Panc1 (cell line): ENCODE measurements around the gene GTF2I.

Experiments
- POLR2AphosphoS5 ChIP-seq: IDR thresholded peaks from 2 replicates; pipeline ENCODE4 v1.6.1; 2012; ENCODE audit warnings: mild to moderate bottlenecking, low read depth, low read length, moderate library complexity
- TF ChIP-seq, protein P1 (sequence below): fragments of 450-650 bp; IDR thresholded peaks from 2 replicates; pipeline ENCODE4 v1.5.1; 2017; ENCODE audit warnings: mild to moderate bottlenecking

GRCh38 chr7:74722153-74722552, 64.6 kb downstream of the GTF2I start:
- TF ChIP-seq POLR2AphosphoS5 = no peak; the same call in 1 of the 2 replicates
- TF ChIP-seq, protein P1, sequence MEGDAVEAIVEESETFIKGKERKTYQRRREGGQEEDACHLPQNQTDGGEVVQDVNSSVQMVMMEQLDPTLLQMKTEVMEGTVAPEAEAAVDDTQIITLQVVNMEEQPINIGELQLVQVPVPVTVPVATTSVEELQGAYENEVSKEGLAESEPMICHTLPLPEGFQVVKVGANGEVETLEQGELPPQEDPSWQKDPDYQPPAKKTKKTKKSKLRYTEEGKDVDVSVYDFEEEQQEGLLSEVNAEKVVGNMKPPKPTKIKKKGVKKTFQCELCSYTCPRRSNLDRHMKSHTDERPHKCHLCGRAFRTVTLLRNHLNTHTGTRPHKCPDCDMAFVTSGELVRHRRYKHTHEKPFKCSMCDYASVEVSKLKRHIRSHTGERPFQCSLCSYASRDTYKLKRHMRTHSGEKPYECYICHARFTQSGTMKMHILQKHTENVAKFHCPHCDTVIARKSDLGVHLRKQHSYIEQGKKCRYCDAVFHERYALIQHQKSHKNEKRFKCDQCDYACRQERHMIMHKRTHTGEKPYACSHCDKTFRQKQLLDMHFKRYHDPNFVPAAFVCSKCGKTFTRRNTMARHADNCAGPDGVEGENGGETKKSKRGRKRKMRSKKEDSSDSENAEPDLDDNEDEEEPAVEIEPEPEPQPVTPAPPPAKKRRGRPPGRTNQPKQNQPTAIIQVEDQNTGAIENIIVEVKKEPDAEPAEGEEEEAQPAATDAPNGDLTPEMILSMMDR = no peak
